Measurements from ENCODE around the gene APBB2.

Gene APBB2

GRCh38 chr4:40962551-40963180 is 251.7 kb downstream of the APBB2 start:
- Histone ChIP-seq H3K4me3 (ENCODE audit: low read depth, low read length) (no peak overlapping the region), H3K27ac (no peak overlapping the region), H3K36me3 (no peaks in the 10 kb centered on the region), H3K27me3 (ENCODE audit: insufficient read depth, low read depth, severe bottlenecking) (no peaks in the 10 kb centered on the region), H3K9me3 (ENCODE audit: severe bottlenecking) (no peaks in the 10 kb centered on the region)
- no peak for DNase-seq
- no peak for TF ChIP-seq CTCF (IDR thresholded peaks at IDR 0.05; ENCODE audit: low read depth, low read length)

GRCh38 chr4:40960941-40961340 is 253.4 kb downstream of the APBB2 start:
- H3K27ac ChIP-seq = no peak overlapping the region
- no peaks in the 10 kb centered on the region for H3K36me3 ChIP-seq
- no peaks in the 10 kb centered on the region for H3K27me3 ChIP-seq (ENCODE audit: insufficient read depth, low read depth, severe bottlenecking)
- DNase-seq = no peak
- no peak overlapping the region for H3K4me3 ChIP-seq (ENCODE audit: low read depth, low read length)
- TF ChIP-seq CTCF (IDR thresholded peaks at IDR 0.05; ENCODE audit: low read depth, low read length) = no peak
- no peaks in the 10 kb centered on the region for H3K9me3 ChIP-seq (ENCODE audit: severe bottlenecking)

GRCh38 chr4:40957281-40957680 is 257.1 kb downstream of the APBB2 start:
- Histone ChIP-seq H3K9me3 (ENCODE audit: severe bottlenecking) (no peaks in the 10 kb centered on the region), H3K36me3 (no peaks in the 10 kb centered on the region), H3K27me3 (ENCODE audit: insufficient read depth, low read depth, severe bottlenecking) (no peaks in the 10 kb centered on the region), H3K27ac (no peak overlapping the region), H3K4me3 (ENCODE audit: low read depth, low read length) (no peak overlapping the region)
- no peak for DNase-seq
- no peak for TF ChIP-seq CTCF (IDR thresholded peaks at IDR 0.05; ENCODE audit: low read depth, low read length)

GRCh38 chr4:40956721-40957255 is 257.6 kb downstream of the APBB2 start:
- Histone ChIP-seq H3K4me3 (ENCODE audit: low read depth, low read length) (no peak overlapping the region), H3K9me3 (ENCODE audit: severe bottlenecking) (no peaks in the 10 kb centered on the region), H3K36me3 (no peaks in the 10 kb centered on the region), H3K27me3 (ENCODE audit: insufficient read depth, low read depth, severe bottlenecking) (no peaks in the 10 kb centered on the region), H3K27ac (no peak overlapping the region)
- no peak for DNase-seq
- no peak for TF ChIP-seq CTCF (IDR thresholded peaks at IDR 0.05; ENCODE audit: low read depth, low read length)

- Histone ChIP-seq H3K9me3 (ENCODE audit: severe bottlenecking) (no peaks in the 10 kb centered on the region), H3K4me3 (ENCODE audit: low read depth, low read length) (no peak overlapping the region), H3K27ac (no peak overlapping the region), H3K27me3 (ENCODE audit: insufficient read depth, low read depth, severe bottlenecking) (no peaks in the 10 kb centered on the region), H3K36me3 (no peaks in the 10 kb centered on the region)
- TF ChIP-seq CTCF (IDR thresholded peaks at IDR 0.05; ENCODE audit: low read depth, low read length) = no peak
- DNase-seq = no peak
These were observed 260.2 kb downstream of the APBB2 start for GRCh38 chr4:40954088-40954668.

Data from WERI-Rb-1 (cell line).